IPS-15b (cell line): Measurements from ENCODE around the gene FAF1.

Source experiments
- H3K27me3 ChIP-seq: one replicate; pipeline ENCODE4 v1.6.1; 2013; ENCODE audit warnings: low read length; ENCODE audit not compliant: control insufficient read depth, insufficient read depth
- H3K36me3 ChIP-seq: one replicate; pipeline ENCODE4 v1.6.1; 2013; ENCODE audit warnings: low read length; ENCODE audit not compliant: control insufficient read depth, insufficient read depth
- H3K4me1 ChIP-seq: one replicate; pipeline ENCODE4 v1.6.1; 2013; ENCODE audit warnings: mild to moderate bottlenecking, low read length; ENCODE audit not compliant: control insufficient read depth, insufficient read depth
- H3K4me3 ChIP-seq: one replicate; pipeline ENCODE4 v1.5.1; 2013; ENCODE audit warnings: low read depth, low read length
- H3K9ac ChIP-seq: one replicate; pipeline ENCODE4 v1.6.1; 2013; ENCODE audit warnings: low read depth, mild to moderate bottlenecking, low read length
- H3K9me3 ChIP-seq: one replicate; pipeline ENCODE4 v1.6.1; 2013; ENCODE audit warnings: mild to moderate bottlenecking, low read length; ENCODE audit not compliant: control insufficient read depth, insufficient read depth

The FAF1 gene

GRCh38 chr1:50412813-50413476 lies 547.1 kb downstream of the FAF1 start:
- Histone ChIP-seq H3K27me3 (peaks cover 78% of the 10 kb centered on the region), H3K4me3 (no peak overlapping the region), H3K9ac (no peak overlapping the region), H3K9me3 (no peaks in the 10 kb centered on the region), H3K4me1 (no peaks in the 10 kb centered on the region), H3K36me3 (no peaks in the 10 kb centered on the region)

- no peak overlapping the region for H3K4me3 ChIP-seq
- H3K36me3 ChIP-seq: no peaks in the 10 kb centered on the region
- no peaks in the 10 kb centered on the region for H3K9me3 ChIP-seq
- no peak overlapping the region for H3K9ac ChIP-seq
- peaks cover 11% of the 10 kb centered on the region for H3K27me3 ChIP-seq
- no peaks in the 10 kb centered on the region for H3K4me1 ChIP-seq
Observed at GRCh38 chr1:50405814-50406213, 554.3 kb downstream of the FAF1 start.

- no peak overlapping the region for H3K9ac ChIP-seq
- no peaks in the 10 kb centered on the region for H3K36me3 ChIP-seq
- H3K4me1 ChIP-seq: no peaks in the 10 kb centered on the region
- H3K27me3 ChIP-seq: no peaks in the 10 kb centered on the region
- no peak overlapping the region for H3K4me3 ChIP-seq
- no peaks in the 10 kb centered on the region for H3K9me3 ChIP-seq
Observed at GRCh38 chr1:50393522-50394120, 566.4 kb downstream of the FAF1 start.
